SK-N-SH treated with all-trans-retinoic acid at 6 μM for 48 hours (cell line): Measurements from ENCODE around the gene CCDC171.

Experiments
- ARNTL ChIP-seq: fragments of 450-650 bp; formaldehyde crosslinking; IDR thresholded peaks from 2 replicates; pipeline ENCODE4 v1.5.0; 2020; ENCODE audit warnings: low read depth, mild to moderate bottlenecking, moderate library complexity, borderline replicate concordance
- OSR1 ChIP-seq: fragments of 250-450 bp; sonication (Bioruptor Pico); IDR thresholded peaks from 2 replicates; pipeline ENCODE4 v1.8.0; 2022; ENCODE audit warnings: moderate library complexity, mild to moderate bottlenecking, inconsistent platforms
- PPARA ChIP-seq: fragments of 250-450 bp; sonication (Bioruptor Pico); IDR thresholded peaks from 2 replicates; pipeline ENCODE4 v1.5.0; 2020; ENCODE audit warnings: mild to moderate bottlenecking, borderline replicate concordance
- TCF4 ChIP-seq: fragments of 250-450 bp; sonication (Bioruptor Pico); IDR thresholded peaks from 2 replicates; pipeline ENCODE4 v1.8.0; 2021; ENCODE audit warnings: mild to moderate bottlenecking, moderate library complexity, borderline replicate concordance
- ZC3H10 ChIP-seq: fragments of 250-450 bp; sonication (Bioruptor Pico); IDR thresholded peaks from 2 replicates; pipeline ENCODE4 v1.5.1; 2021; ENCODE audit warnings: mild to moderate bottlenecking, moderate library complexity
- ZFP3 ChIP-seq: fragments of 250-450 bp; sonication (Bioruptor Pico); IDR thresholded peaks from 2 replicates; pipeline ENCODE4 v1.5.0; 2020; ENCODE audit warnings: mild to moderate bottlenecking, moderate library complexity
- ZNF565 ChIP-seq: fragments of 450-650 bp; formaldehyde crosslinking; conservative IDR thresholded peaks from 2 replicates; pipeline ENCODE4 v1.5.0; 2020; ENCODE audit warnings: low read depth, mild to moderate bottlenecking, moderate library complexity
- ZNF70 ChIP-seq: fragments of 450-650 bp; formaldehyde crosslinking; IDR thresholded peaks from 2 replicates; pipeline ENCODE4 v1.5.0; 2020; ENCODE audit warnings: mild to moderate bottlenecking, moderate library complexity
- TF ChIP-seq, protein P1 (sequence below): fragments of 250-450 bp; sonication (Bioruptor Pico); IDR thresholded peaks from 2 replicates; pipeline ENCODE4 v1.8.0; 2020; ENCODE audit warnings: mild to moderate bottlenecking, moderate library complexity, borderline replicate concordance
- TF ChIP-seq, protein P2 (sequence below): fragments of 250-450 bp; sonication (Bioruptor Pico); IDR thresholded peaks from 2 replicates; pipeline ENCODE4 v1.8.0; 2021; ENCODE audit warnings: low read depth, mild to moderate bottlenecking, moderate library complexity, borderline replicate concordance
- TF ChIP-seq, protein P3 (sequence below): fragments of 250-450 bp; sonication (Bioruptor Pico); IDR thresholded peaks from 2 replicates; pipeline ENCODE4 v1.5.1; 2020; ENCODE audit warnings: low read depth, mild to moderate bottlenecking, moderate library complexity
- TF ChIP-seq, protein P4 (sequence below): fragments of 250-450 bp; sonication (Bioruptor Pico); IDR thresholded peaks from 2 replicates; pipeline ENCODE4 v1.5.0; 2020; ENCODE audit warnings: mild to moderate bottlenecking, moderate library complexity
- TF ChIP-seq, protein P5 (sequence below): fragments of 250-450 bp; sonication (Bioruptor Pico); IDR thresholded peaks from 2 replicates; pipeline ENCODE4 v1.5.1; 2021; ENCODE audit warnings: mild to moderate bottlenecking, moderate library complexity

DNA sequence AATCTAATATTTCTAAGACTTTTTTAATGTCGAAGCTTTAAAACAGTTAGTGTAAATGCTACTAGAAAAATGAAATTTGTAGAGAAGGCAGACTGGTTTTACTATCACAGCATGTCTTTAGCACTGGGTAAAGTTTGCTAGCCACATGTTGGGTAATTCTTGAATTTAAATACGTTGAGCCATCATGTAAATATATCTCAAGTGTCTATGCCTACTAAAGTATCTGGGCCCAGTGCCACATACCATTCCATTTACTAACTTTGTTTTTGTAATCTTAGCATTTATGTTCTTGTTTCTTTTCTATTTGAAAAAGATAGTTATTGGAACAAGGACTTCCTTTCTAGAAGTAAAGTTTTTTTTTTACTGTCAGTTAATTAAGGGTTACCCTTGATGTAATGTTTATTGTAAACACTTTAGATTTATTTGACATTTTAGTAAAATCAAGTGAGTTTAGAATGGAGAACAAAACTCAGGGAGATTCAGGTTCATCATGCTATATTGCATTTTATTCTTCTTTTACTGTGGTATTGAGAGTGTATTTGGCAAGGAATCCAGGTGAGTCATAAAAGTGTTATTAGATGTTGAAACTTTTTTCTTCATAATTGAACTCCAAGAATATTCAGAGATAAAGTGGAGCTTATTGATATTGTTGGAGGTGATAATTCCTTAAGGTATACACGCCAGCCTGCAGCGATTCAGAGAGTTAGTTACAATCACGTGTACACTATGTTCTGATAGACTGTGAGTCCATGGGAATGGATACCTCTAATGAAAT is 182.4 kb downstream of the CCDC171 start:
- TF ChIP-seq ARNTL (CRISPR knock-in tag) (no peak), ZFP3 (CRISPR knock-in tag) (no peak), ZNF70 (CRISPR knock-in tag) (no peak), PPARA (CRISPR knock-in tag) (no peak), OSR1 (CRISPR knock-in tag) (no peak), ZC3H10 (CRISPR knock-in tag) (no peak), TCF4 (CRISPR knock-in tag) (no peak), ZNF565 (CRISPR knock-in tag) (no peak)
- TF ChIP-seq, protein P1, sequence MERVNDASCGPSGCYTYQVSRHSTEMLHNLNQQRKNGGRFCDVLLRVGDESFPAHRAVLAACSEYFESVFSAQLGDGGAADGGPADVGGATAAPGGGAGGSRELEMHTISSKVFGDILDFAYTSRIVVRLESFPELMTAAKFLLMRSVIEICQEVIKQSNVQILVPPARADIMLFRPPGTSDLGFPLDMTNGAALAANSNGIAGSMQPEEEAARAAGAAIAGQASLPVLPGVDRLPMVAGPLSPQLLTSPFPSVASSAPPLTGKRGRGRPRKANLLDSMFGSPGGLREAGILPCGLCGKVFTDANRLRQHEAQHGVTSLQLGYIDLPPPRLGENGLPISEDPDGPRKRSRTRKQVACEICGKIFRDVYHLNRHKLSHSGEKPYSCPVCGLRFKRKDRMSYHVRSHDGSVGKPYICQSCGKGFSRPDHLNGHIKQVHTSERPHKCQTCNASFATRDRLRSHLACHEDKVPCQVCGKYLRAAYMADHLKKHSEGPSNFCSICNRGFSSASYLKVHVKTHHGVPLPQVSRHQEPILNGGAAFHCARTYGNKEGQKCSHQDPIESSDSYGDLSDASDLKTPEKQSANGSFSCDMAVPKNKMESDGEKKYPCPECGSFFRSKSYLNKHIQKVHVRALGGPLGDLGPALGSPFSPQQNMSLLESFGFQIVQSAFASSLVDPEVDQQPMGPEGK (CRISPR knock-in tag): no peak
- TF ChIP-seq, protein P2, sequence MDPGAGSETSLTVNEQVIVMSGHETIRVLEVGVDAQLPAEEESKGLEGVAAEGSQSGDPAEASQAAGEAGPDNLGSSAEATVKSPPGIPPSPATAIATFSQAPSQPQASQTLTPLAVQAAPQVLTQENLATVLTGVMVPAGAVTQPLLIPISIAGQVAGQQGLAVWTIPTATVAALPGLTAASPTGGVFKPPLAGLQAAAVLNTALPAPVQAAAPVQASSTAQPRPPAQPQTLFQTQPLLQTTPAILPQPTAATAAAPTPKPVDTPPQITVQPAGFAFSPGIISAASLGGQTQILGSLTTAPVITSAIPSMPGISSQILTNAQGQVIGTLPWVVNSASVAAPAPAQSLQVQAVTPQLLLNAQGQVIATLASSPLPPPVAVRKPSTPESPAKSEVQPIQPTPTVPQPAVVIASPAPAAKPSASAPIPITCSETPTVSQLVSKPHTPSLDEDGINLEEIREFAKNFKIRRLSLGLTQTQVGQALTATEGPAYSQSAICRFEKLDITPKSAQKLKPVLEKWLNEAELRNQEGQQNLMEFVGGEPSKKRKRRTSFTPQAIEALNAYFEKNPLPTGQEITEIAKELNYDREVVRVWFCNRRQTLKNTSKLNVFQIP (CRISPR knock-in tag): no peak
- TF ChIP-seq, protein P3, sequence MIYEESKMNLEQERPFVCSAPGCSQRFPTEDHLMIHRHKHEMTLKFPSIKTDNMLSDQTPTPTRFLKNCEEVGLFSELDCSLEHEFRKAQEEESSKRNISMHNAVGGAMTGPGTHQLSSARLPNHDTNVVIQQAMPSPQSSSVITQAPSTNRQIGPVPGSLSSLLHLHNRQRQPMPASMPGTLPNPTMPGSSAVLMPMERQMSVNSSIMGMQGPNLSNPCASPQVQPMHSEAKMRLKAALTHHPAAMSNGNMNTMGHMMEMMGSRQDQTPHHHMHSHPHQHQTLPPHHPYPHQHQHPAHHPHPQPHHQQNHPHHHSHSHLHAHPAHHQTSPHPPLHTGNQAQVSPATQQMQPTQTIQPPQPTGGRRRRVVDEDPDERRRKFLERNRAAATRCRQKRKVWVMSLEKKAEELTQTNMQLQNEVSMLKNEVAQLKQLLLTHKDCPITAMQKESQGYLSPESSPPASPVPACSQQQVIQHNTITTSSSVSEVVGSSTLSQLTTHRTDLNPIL (CRISPR knock-in tag): no peak
- TF ChIP-seq, protein P4, sequence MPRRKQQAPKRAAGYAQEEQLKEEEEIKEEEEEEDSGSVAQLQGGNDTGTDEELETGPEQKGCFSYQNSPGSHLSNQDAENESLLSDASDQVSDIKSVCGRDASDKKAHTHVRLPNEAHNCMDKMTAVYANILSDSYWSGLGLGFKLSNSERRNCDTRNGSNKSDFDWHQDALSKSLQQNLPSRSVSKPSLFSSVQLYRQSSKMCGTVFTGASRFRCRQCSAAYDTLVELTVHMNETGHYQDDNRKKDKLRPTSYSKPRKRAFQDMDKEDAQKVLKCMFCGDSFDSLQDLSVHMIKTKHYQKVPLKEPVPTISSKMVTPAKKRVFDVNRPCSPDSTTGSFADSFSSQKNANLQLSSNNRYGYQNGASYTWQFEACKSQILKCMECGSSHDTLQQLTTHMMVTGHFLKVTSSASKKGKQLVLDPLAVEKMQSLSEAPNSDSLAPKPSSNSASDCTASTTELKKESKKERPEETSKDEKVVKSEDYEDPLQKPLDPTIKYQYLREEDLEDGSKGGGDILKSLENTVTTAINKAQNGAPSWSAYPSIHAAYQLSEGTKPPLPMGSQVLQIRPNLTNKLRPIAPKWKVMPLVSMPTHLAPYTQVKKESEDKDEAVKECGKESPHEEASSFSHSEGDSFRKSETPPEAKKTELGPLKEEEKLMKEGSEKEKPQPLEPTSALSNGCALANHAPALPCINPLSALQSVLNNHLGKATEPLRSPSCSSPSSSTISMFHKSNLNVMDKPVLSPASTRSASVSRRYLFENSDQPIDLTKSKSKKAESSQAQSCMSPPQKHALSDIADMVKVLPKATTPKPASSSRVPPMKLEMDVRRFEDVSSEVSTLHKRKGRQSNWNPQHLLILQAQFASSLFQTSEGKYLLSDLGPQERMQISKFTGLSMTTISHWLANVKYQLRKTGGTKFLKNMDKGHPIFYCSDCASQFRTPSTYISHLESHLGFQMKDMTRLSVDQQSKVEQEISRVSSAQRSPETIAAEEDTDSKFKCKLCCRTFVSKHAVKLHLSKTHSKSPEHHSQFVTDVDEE (CRISPR knock-in tag): no peak
- TF ChIP-seq, protein P5, sequence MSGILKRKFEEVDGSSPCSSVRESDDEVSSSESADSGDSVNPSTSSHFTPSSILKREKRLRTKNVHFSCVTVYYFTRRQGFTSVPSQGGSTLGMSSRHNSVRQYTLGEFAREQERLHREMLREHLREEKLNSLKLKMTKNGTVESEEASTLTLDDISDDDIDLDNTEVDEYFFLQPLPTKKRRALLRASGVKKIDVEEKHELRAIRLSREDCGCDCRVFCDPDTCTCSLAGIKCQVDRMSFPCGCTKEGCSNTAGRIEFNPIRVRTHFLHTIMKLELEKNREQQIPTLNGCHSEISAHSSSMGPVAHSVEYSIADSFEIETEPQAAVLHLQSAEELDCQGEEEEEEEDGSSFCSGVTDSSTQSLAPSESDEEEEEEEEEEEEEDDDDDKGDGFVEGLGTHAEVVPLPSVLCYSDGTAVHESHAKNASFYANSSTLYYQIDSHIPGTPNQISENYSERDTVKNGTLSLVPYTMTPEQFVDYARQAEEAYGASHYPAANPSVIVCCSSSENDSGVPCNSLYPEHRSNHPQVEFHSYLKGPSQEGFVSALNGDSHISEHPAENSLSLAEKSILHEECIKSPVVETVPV (CRISPR knock-in tag): no peak
